SK-N-SH treated with all-trans-retinoic acid at 6 μM for 48 hours (cell line): ENCODE data around the gene HSPG2.

Source experiments
- ATAC-seq: fragments of 200-7000 bp; cut with Tn5 transposase; 3 replicates; pipeline ENCODE4 v1.9.1; 2020; ENCODE audit warnings: mild to moderate bottlenecking, moderate library complexity
- BACH2 ChIP-seq: fragments of 250-450 bp; sonication (Bioruptor Pico); IDR thresholded peaks from 2 replicates; pipeline ENCODE4 v1.9.0; 2021; ENCODE audit warnings: mild to moderate bottlenecking, borderline replicate concordance
- CREB5 ChIP-seq: fragments of 250-450 bp; sonication (Bioruptor Pico); IDR thresholded peaks from 2 replicates; pipeline ENCODE4 v1.5.1; 2020; ENCODE audit warnings: low read depth, mild to moderate bottlenecking, moderate library complexity
- CSDC2 ChIP-seq: fragments of 250-450 bp; sonication (Bioruptor Pico); IDR thresholded peaks from 2 replicates; pipeline ENCODE4 v1.5.0; 2020; ENCODE audit warnings: mild to moderate bottlenecking, moderate library complexity
- CSRNP3 ChIP-seq: fragments of 250-450 bp; sonication (Bioruptor Pico); IDR thresholded peaks from 2 replicates; pipeline ENCODE4 v1.5.1; 2021; ENCODE audit warnings: mild to moderate bottlenecking, moderate library complexity
- ESRRG ChIP-seq: fragments of 250-450 bp; sonication (Bioruptor Pico); IDR thresholded peaks from 2 replicates; pipeline ENCODE4 v1.6.1; 2021; ENCODE audit warnings: mild to moderate bottlenecking
- GLIS3 ChIP-seq: fragments of 250-450 bp; sonication (Bioruptor Pico); IDR thresholded peaks from 2 replicates; pipeline ENCODE4 v1.5.0; 2020; ENCODE audit warnings: mild to moderate bottlenecking, moderate library complexity
- ISL1 ChIP-seq: fragments of 250-450 bp; sonication (Bioruptor Pico); IDR thresholded peaks from 2 replicates; pipeline ENCODE4 v2.1.2; 2022; ENCODE audit warnings: mild to moderate bottlenecking, moderate library complexity
- PATZ1 ChIP-seq: fragments of 250-450 bp; sonication (Bioruptor Pico); IDR thresholded peaks from 2 replicates; pipeline ENCODE4 v1.8.0; 2020; ENCODE audit warnings: mild to moderate bottlenecking, moderate library complexity, borderline replicate concordance
- PPARA ChIP-seq: fragments of 250-450 bp; sonication (Bioruptor Pico); IDR thresholded peaks from 2 replicates; pipeline ENCODE4 v1.5.0; 2020; ENCODE audit warnings: mild to moderate bottlenecking, borderline replicate concordance
- RARB ChIP-seq: fragments of 250-450 bp; sonication (Bioruptor Pico); IDR thresholded peaks from 2 replicates; pipeline ENCODE4 v1.8.0; 2021; ENCODE audit warnings: mild to moderate bottlenecking, moderate library complexity
- SNAI2 ChIP-seq: fragments of 250-450 bp; sonication (Bioruptor Pico); IDR thresholded peaks from 2 replicates; pipeline ENCODE4 v1.5.0; 2020; ENCODE audit warnings: mild to moderate bottlenecking, moderate library complexity
- TCF4 ChIP-seq: fragments of 250-450 bp; sonication (Bioruptor Pico); IDR thresholded peaks from 2 replicates; pipeline ENCODE4 v1.8.0; 2021; ENCODE audit warnings: mild to moderate bottlenecking, moderate library complexity, borderline replicate concordance
- TSHZ2 ChIP-seq: fragments of 250-450 bp; sonication (Bioruptor Pico); IDR thresholded peaks from 2 replicates; pipeline ENCODE4 v1.5.0; 2020; ENCODE audit warnings: mild to moderate bottlenecking, moderate library complexity
- ZC3H10 ChIP-seq: fragments of 250-450 bp; sonication (Bioruptor Pico); IDR thresholded peaks from 2 replicates; pipeline ENCODE4 v1.5.1; 2021; ENCODE audit warnings: mild to moderate bottlenecking, moderate library complexity
- ZFP3 ChIP-seq: fragments of 250-450 bp; sonication (Bioruptor Pico); IDR thresholded peaks from 2 replicates; pipeline ENCODE4 v1.5.0; 2020; ENCODE audit warnings: mild to moderate bottlenecking, moderate library complexity
- ZNF70 ChIP-seq: fragments of 450-650 bp; formaldehyde crosslinking; IDR thresholded peaks from 2 replicates; pipeline ENCODE4 v1.5.0; 2020; ENCODE audit warnings: mild to moderate bottlenecking, moderate library complexity

Gene HSPG2

GRCh38 chr1:21951226-21951870 is 14.2 kb upstream of the HSPG2 start (continued):
- TF ChIP-seq TSHZ2 (CRISPR knock-in tag) (no peak), SNAI2 (no peak), CSRNP3 (no peak)
- TF ChIP-seq, all 23 proteins: peak for 0

GRCh38 chr1:21950734-21951133 is 13.6 kb upstream of the HSPG2 start:
- TF ChIP-seq GLIS3 (CRISPR knock-in tag) = no peak
- TF ChIP-seq PATZ1 = no peak
- TF ChIP-seq CREB5 (CRISPR knock-in tag) = no peak
- TF ChIP-seq ZNF70 (CRISPR knock-in tag) = no peak
- no peak for TF ChIP-seq ESRRG (CRISPR knock-in tag)
- no peak for TF ChIP-seq ZFP3 (CRISPR knock-in tag)
- TF ChIP-seq ISL1 (CRISPR knock-in tag) = no peak
- no peak for TF ChIP-seq SNAI2
- TF ChIP-seq TCF4 = no peak
- TF ChIP-seq RARB (CRISPR knock-in tag) = no peak
- TF ChIP-seq CSDC2 = no peak
- no peak for TF ChIP-seq BACH2 (CRISPR knock-in tag)
- TF ChIP-seq TSHZ2 (CRISPR knock-in tag) = no peak
- no peak for ATAC-seq

GRCh38 chr1:21946836-21947587 is 9.9 kb upstream of the HSPG2 start:
- ATAC-seq = no peak; the same call in 2 of the 3 replicates
- no peak for TF ChIP-seq CREB5 (CRISPR knock-in tag)
- no peak for TF ChIP-seq PATZ1
- no peak for TF ChIP-seq ZC3H10 (CRISPR knock-in tag)
- no peak for TF ChIP-seq PPARA (CRISPR knock-in tag)
- TF ChIP-seq ZFP3 (CRISPR knock-in tag) = no peak
- no peak for TF ChIP-seq TCF4
- TF ChIP-seq BACH2 (CRISPR knock-in tag) = no peak
- TF ChIP-seq CSRNP3 = no peak
- no peak for TF ChIP-seq GLIS3 (CRISPR knock-in tag)
- no peak for TF ChIP-seq TSHZ2 (CRISPR knock-in tag)
